B cell (primary cell): ENCODE results near the gene C1orf52. TPM values are rescaled to one million over a fixed set of nuclear protein-coding genes. Genes with fewer than 3 reads are reported as not detected.

Experiments
- ATAC-seq: fragments of 200-7000 bp; cut with Tn5 transposase; one replicate; pipeline ENCODE4 v1.10.0; 2021; ENCODE audit warnings: low read depth, mild to moderate bottlenecking, moderate number of reproducible peaks, moderate library complexity
- CTCF ChIA-PET: fragments of 350-600 bp; sonication (Branson Sonifier 250); formaldehyde crosslinking; loops from one replicate; lab custom pipeline; 2021; ENCODE audit warnings: antibody characterized with exemption, inconsistent platforms; lab: Charles Lee
- POLR2A ChIA-PET: fragments of 350-600 bp; sonication (Branson Sonifier 250); formaldehyde crosslinking; loops from one replicate; lab custom pipeline; 2021; ENCODE audit warnings: antibody characterized with exemption; lab: Charles Lee
- DNase-seq: peaks from one replicate; pipeline ENCODE4 v3.0.0; 2013
- H2AFZ ChIP-seq: 2 replicates; pipeline ENCODE4 v1.6.1; 2012; ENCODE audit warnings: mild to moderate bottlenecking, low read depth, low read length; ENCODE audit not compliant: insufficient read depth, poor library complexity, severe bottlenecking
- H3K27ac ChIP-seq, 2 donors: 1 replicate in 1 of 2; 2 replicates in 1 of 2; pipeline ENCODE4 v1.5.1; 2012 to 2013; ENCODE audit warnings: low read length in 2 of 2, mild to moderate bottlenecking in 2 of 2, moderate library complexity in 1 of 2
- H3K27me3 ChIP-seq, 4 experiments: fragments of 200-600 bp in 1 of 4; sonication (generic) in 1 of 4; replicated peaks in 1 of 4; 1 replicate in 2 of 4; 2 replicates in 2 of 4; pipeline versions ENCODE4 v1.6.1 to v1.7.0; 2013 to 2016; ENCODE audit warnings: low read length in 3 of 4, mild to moderate bottlenecking in 2 of 4, mixed read lengths in 1 of 4, moderate library complexity in 1 of 4; ENCODE audit not compliant: insufficient read depth in 4 of 4, control insufficient read depth in 3 of 4; ENCODE audit errors: control extremely low read depth in 1 of 4
- H3K36me3 ChIP-seq, 2 experiments: replicated peaks in 1 of 2; 1 replicate in 1 of 2; 2 replicates in 1 of 2; pipeline versions ENCODE4 v1.6.1 to v1.7.1; 2013; ENCODE audit warnings: low read length in 1 of 2; ENCODE audit not compliant: insufficient read depth in 2 of 2, control insufficient read depth in 1 of 2; ENCODE audit errors: control extremely low read depth in 1 of 2, extremely low read depth in 1 of 2
- H3K4me1 ChIP-seq, 2 donors: fragments of 200-600 bp in 1 of 2; sonication (generic) in 1 of 2; 1 replicate in 1 of 2; 2 replicates in 1 of 2; pipeline versions ENCODE4 v1.5.1 to v1.6.1; 2013 to 2017; ENCODE audit warnings: low read length in 2 of 2; ENCODE audit not compliant: control insufficient read depth in 2 of 2, insufficient read depth in 2 of 2
- H3K4me2 ChIP-seq: replicated peaks from 2 replicates; pipeline ENCODE3; 2012; ENCODE audit warnings: mild to moderate bottlenecking, low read depth, low read length; ENCODE audit not compliant: poor library complexity, severe bottlenecking
- H3K4me3 ChIP-seq, 5 experiments: fragments of 200-600 bp in 1 of 5; sonication (generic) in 1 of 5; 1 replicate in 3 of 5; 2 replicates in 2 of 5; pipeline versions ENCODE4 v1.5.1 to v1.7.0; 2011 to 2016; ENCODE audit warnings: low read length in 4 of 5, mild to moderate bottlenecking in 4 of 5, low read depth in 2 of 5, control low read depth in 1 of 5, moderate library complexity in 1 of 5; ENCODE audit not compliant: insufficient read depth in 1 of 5; ENCODE audit errors: control extremely low read depth in 1 of 5, extremely low read depth in 1 of 5
- H3K79me2 ChIP-seq: fragments of 200-600 bp; sonication (generic); one replicate; pipeline ENCODE4 v1.6.0; 2016; ENCODE audit warnings: low read length; ENCODE audit not compliant: control insufficient read depth, insufficient read depth
- H3K9ac ChIP-seq: fragments of 200-600 bp; sonication (generic); 2 replicates; pipeline ENCODE4 v1.6.1; 2017; ENCODE audit warnings: mild to moderate bottlenecking, low read length, moderate library complexity
- H3K9me3 ChIP-seq, 3 donors: one replicate each; pipeline versions ENCODE4 v1.6.1 to v1.7.1; 2013; ENCODE audit warnings: low read length in 2 of 3; ENCODE audit not compliant: control insufficient read depth in 2 of 3, insufficient read depth in 1 of 3; ENCODE audit errors: control extremely low read depth in 1 of 3
- H4K20me1 ChIP-seq: 2 replicates; pipeline ENCODE4 v1.6.0; 2012; ENCODE audit warnings: mild to moderate bottlenecking, low read length; ENCODE audit not compliant: insufficient read depth, control insufficient read depth, poor library complexity, severe bottlenecking
- H3K27ac Mint-ChIP-seq: one replicate; pipeline ENCODE4 v1.8.0; 2021; ENCODE audit warnings: mixed read lengths
- H3K27me3 Mint-ChIP-seq: one replicate; pipeline ENCODE4 v1.8.0; 2021; ENCODE audit warnings: mixed read lengths
- H3K4me1 Mint-ChIP-seq: one replicate; pipeline ENCODE4 v1.8.0; 2021; ENCODE audit warnings: mixed read lengths
- H3K4me3 Mint-ChIP-seq: one replicate; pipeline ENCODE4 v1.8.0; 2021; ENCODE audit warnings: mixed read lengths
- H3K9me3 Mint-ChIP-seq: one replicate; pipeline ENCODE4 v1.8.0; 2022; ENCODE audit warnings: mixed read lengths; ENCODE audit not compliant: insufficient read depth
- CTCF ChIP-seq: fragments of 200-600 bp; IDR thresholded peaks from one replicate; pipeline ENCODE4 v1.8.0; 2022; ENCODE audit warnings: antibody characterized with exemption, mild to moderate bottlenecking
- EZH2 ChIP-seq: IDR thresholded peaks from 2 replicates; pipeline ENCODE4 v1.6.1; 2012; ENCODE audit warnings: borderline replicate concordance, low read depth, mild to moderate bottlenecking, moderate library complexity, low read length; ENCODE audit not compliant: insufficient read depth, poor library complexity, severe bottlenecking
- WGBS: methylation state at CpG from one replicate; pipeline ENCODE4 v1.1.5; 2013; ENCODE audit warnings: missing lambda C conversion rate; ENCODE audit not compliant: insufficient coverage; 5-methylcytosine and 5-hydroxymethylcytosine counted together
- intact Hi-C: fragments of 100-400 bp; cut with micrococcal nuclease; formaldehyde crosslinking; loops from one replicate; pipeline ENCODE4 v1.10.0; 2022
- polyA plus RNA-seq: library from polyadenylated mRNA; depleted of rRNA; stranded (reverse); fragments of >200 nt; gene quantifications from 2 replicates; pipeline ENCODE4 v1.2.3, GENCODE V29; 2012
- total RNA-seq, 2 donors: library from RNA; stranded (reverse); fragments of 120-200 nt in 1 of 2; gene quantifications; 1 replicate in 1 of 2; 2 replicates in 1 of 2; pipeline versions ENCODE4 v1.2.3 to v1.2.4, GENCODE V29; 2013 to 2022

Gene C1orf52
- total and polyA plus RNA-seq, 2 donors (not counting 1 experiment from before 2014, with no cell fraction given), result 29.9 to 45.3 TPM

- no peaks in the 10 kb centered on the region for H3K79me2 ChIP-seq
- H3K9ac ChIP-seq, result no peak overlapping the region
- H3K27ac ChIP-seq, result no peak overlapping the region
- no peak for ATAC-seq
- intact Hi-C loops, result no loop called here
- no peaks in the 10 kb centered on the region for H3K9me3 ChIP-seq
- peaks cover 0 to 3% (median 1%) of the 10 kb centered on the region in 4 experiments for H3K27me3 ChIP-seq
- TF ChIP-seq EZH2 (no peak), CTCF (no peak)
- no peaks in the 10 kb centered on the region for H3K4me1 ChIP-seq
- H3K4me3 ChIP-seq, result no peak overlapping the region
- no peaks in the 10 kb centered on the region for H3K36me3 ChIP-seq
- 100% methylated on average over 1 of the region's 5 CpGs for WGBS
- Mint-ChIP-seq H3K27ac (no peak overlapping the region), H3K9me3 (no peaks in the 10 kb centered on the region), H3K4me3 (no peak overlapping the region), H3K27me3 (peaks cover 14% of the 10 kb centered on the region), H3K4me1 (no peaks in the 10 kb centered on the region)
- H3K4me2 ChIP-seq, result no peak overlapping the region
- ChIA-PET CTCF (no interaction called here), POLR2A (no interaction called here)
- H2AFZ ChIP-seq, result no peak overlapping the region
- DNase-seq, result no peak
- no peaks in the 10 kb centered on the region for H4K20me1 ChIP-seq
Observed at GRCh38 chr1:85225624-85226380, 33.7 kb downstream of the C1orf52 start.
